ENCODE results near the gene SAYSD1.

DNA sequence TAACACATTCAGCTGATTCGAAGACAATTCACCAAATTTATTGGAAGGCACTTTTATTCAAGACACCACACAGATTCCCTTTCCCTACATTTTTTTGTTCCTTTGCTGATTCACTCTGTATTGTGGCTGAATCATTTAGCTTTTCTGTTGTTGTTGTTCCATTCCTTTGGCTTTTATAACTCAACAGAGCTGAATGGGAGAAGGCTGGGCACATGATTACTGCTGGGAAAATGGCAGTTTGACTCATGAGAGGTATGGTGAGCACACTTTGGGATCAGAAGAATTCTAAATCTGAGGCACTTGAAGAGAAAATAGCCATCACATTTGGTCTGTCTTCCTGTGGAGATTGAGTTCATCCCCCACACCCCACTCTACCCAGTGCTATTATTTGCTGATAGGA is 15.7 kb upstream of the SAYSD1 start:
- TF ChIP-seq SMAD1 (IDR thresholded peaks at IDR 0.05; ENCODE audit: low read depth, low read length, partially characterized antibody) (no peak), ZNF766 (CRISPR knock-in tag; conservative IDR thresholded peaks at IDR 0.05) (no peak), SP1 (CRISPR knock-in tag; IDR thresholded peaks at IDR 0.05) (no peak), SIN3B (IDR thresholded peaks at IDR 0.05; ENCODE audit: low read depth) (no peak), SRF (CRISPR knock-in tag; IDR thresholded peaks at IDR 0.05) (no peak), MYC (IDR thresholded peaks at IDR 0.05; ENCODE audit: low read depth, low read length) (no peak), MYC (CRISPR knock-in tag; IDR thresholded peaks at IDR 0.05; ENCODE audit: borderline replicate concordance, low read depth) (no peak)
- TF ChIP-seq, protein P1, sequence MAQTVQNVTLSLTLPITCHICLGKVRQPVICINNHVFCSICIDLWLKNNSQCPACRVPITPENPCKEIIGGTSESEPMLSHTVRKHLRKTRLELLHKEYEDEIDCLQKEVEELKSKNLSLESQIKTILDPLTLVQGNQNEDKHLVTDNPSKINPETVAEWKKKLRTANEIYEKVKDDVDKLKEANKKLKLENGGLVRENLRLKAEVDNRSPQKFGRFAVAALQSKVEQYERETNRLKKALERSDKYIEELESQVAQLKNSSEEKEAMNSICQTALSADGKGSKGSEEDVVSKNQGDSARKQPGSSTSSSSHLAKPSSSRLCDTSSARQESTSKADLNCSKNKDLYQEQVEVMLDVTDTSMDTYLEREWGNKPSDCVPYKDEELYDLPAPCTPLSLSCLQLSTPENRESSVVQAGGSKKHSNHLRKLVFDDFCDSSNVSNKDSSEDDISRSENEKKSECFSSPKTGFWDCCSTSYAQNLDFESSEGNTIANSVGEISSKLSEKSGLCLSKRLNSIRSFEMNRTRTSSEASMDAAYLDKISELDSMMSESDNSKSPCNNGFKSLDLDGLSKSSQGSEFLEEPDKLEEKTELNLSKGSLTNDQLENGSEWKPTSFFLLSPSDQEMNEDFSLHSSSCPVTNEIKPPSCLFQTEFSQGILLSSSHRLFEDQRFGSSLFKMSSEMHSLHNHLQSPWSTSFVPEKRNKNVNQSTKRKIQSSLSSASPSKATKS (CRISPR knock-in tag; IDR thresholded peaks at IDR 0.05) = no peak
- TF ChIP-seq, protein P2, sequence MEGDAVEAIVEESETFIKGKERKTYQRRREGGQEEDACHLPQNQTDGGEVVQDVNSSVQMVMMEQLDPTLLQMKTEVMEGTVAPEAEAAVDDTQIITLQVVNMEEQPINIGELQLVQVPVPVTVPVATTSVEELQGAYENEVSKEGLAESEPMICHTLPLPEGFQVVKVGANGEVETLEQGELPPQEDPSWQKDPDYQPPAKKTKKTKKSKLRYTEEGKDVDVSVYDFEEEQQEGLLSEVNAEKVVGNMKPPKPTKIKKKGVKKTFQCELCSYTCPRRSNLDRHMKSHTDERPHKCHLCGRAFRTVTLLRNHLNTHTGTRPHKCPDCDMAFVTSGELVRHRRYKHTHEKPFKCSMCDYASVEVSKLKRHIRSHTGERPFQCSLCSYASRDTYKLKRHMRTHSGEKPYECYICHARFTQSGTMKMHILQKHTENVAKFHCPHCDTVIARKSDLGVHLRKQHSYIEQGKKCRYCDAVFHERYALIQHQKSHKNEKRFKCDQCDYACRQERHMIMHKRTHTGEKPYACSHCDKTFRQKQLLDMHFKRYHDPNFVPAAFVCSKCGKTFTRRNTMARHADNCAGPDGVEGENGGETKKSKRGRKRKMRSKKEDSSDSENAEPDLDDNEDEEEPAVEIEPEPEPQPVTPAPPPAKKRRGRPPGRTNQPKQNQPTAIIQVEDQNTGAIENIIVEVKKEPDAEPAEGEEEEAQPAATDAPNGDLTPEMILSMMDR (IDR thresholded peaks at IDR 0.05 in 2 of 3, conservative IDR thresholded peaks at IDR 0.05 in 1 of 3; ENCODE audit: insufficient read depth in 2 of 3, low read depth in 1 of 3, low read length in 3 of 3) = no peak
